Activated CD4-positive, alpha-beta memory T cell treated with anti-CD3 and anti-CD28 coated beads for 36 hours (primary cell): Measurements from ENCODE around the gene RFTN1. TPM values are rescaled to one million over a fixed set of nuclear protein-coding genes. Genes with fewer than 3 reads are reported as not detected.

Experiments
- CTCF ChIA-PET: fragments of 350-600 bp; sonication (Branson Sonifier 250); formaldehyde crosslinking; loops from one replicate; lab custom pipeline; 2021; ENCODE audit warnings: antibody characterized with exemption, inconsistent platforms; lab: Charles Lee
- POLR2A ChIA-PET: fragments of 350-600 bp; sonication (Branson Sonifier 250); formaldehyde crosslinking; loops from one replicate; lab custom pipeline; 2021; ENCODE audit warnings: antibody characterized with exemption; lab: Charles Lee
- DNase-seq: peaks from one replicate; pipeline ENCODE4 v3.0.0-alpha.2; 2020
- H3K27ac Mint-ChIP-seq: one replicate; pipeline ENCODE4 v1.8.0; 2021; ENCODE audit warnings: mixed read lengths
- H3K27me3 Mint-ChIP-seq: one replicate; pipeline ENCODE4 v1.8.0; 2021; ENCODE audit warnings: mixed read lengths
- H3K36me3 Mint-ChIP-seq: one replicate; pipeline ENCODE4 v1.8.0; 2021; ENCODE audit warnings: mixed read lengths
- H3K4me1 Mint-ChIP-seq: one replicate; pipeline ENCODE4 v1.8.0; 2021; ENCODE audit warnings: low read depth, mixed read lengths
- H3K4me3 Mint-ChIP-seq: one replicate; pipeline ENCODE4 v1.8.0; 2021; ENCODE audit warnings: mild to moderate bottlenecking, mixed read lengths
- H3K9me3 Mint-ChIP-seq: one replicate; pipeline ENCODE4 v1.8.0; 2021; ENCODE audit warnings: mixed read lengths
- intact Hi-C: fragments of 100-400 bp; cut with micrococcal nuclease; formaldehyde crosslinking; loops from one replicate; pipeline ENCODE4 v1.15.1; 2023
- total RNA-seq, 2 experiments: library from RNA; stranded (reverse); gene quantifications; one replicate each; pipeline ENCODE4 v1.2.3, GENCODE V29; 2021

The RFTN1 gene
- total RNA-seq, 2 experiments from 2014 or later: 104 to 106 TPM

DNA sequence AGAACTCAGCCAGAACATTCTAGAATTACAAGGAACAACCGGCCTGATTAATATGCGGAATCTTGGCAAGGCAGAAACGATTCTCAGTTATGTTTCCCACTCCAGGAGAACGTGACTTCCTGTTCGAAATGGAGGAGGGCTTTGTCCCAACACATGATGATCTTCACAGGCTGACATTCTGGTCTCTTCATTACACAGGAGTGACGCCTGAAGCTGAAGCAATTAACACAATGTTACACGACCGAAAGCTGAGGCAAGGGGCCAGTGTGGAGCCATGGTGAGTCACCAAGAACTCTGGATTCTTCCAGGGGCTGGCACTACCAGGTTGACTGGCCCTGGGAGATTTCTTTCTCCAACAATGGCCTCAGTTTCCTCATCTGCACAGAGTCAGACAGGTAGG is 40.9 kb downstream of the RFTN1 start:
- ChIA-PET POLR2A (no interaction called here), CTCF (interaction anchor here (1.0 kb wide), 1 partner anchor 153 kb away, joined by 3 read pairs; no protein-coding TSS in a partner anchor)
- Mint-ChIP-seq H3K4me3 (no peak overlapping the region), H3K27me3 (no peaks in the 10 kb centered on the region), H3K36me3 (peaks cover 63% of the 10 kb centered on the region), H3K9me3 (peaks cover 2% of the 10 kb centered on the region), H3K4me1 (peaks cover 46% of the 10 kb centered on the region), H3K27ac (no peak overlapping the region)
- DNase-seq: no peak
- intact Hi-C loops: no loop called here

DNA sequence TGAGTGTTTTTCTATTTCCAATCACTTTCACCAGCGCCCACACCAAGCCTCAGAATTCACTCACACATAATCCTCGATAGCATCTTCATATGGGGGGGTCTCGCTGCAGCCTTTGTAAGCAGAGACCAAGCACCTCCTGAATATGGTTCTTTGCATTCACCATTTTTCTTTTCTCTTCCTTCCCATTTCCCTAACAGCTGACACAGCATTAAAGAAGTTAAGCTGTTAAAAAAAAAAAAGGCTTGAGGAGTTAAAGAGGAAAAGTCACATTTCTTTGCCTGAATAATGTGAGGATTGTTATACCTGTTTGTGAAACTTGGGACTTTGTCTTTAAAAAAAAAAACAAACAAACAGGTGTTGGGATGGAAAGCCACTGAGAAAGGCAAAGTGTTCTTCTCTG is 41.6 kb downstream of the RFTN1 start:
- H3K27ac Mint-ChIP-seq: no peak overlapping the region
- CTCF ChIA-PET: interaction anchor here (1.0 kb wide), 1 partner anchor 152 kb away, joined by 3 read pairs; no protein-coding TSS in a partner anchor
- H3K27me3 Mint-ChIP-seq: no peaks in the 10 kb centered on the region
- no peak overlapping the region for H3K4me3 Mint-ChIP-seq
- H3K9me3 Mint-ChIP-seq: no peaks in the 10 kb centered on the region
- H3K36me3 Mint-ChIP-seq: peaks cover 65% of the 10 kb centered on the region
- H3K4me1 Mint-ChIP-seq: peaks cover 48% of the 10 kb centered on the region
- no peak for DNase-seq
- POLR2A ChIA-PET: no interaction called here
- intact Hi-C loops: no loop called here

DNA sequence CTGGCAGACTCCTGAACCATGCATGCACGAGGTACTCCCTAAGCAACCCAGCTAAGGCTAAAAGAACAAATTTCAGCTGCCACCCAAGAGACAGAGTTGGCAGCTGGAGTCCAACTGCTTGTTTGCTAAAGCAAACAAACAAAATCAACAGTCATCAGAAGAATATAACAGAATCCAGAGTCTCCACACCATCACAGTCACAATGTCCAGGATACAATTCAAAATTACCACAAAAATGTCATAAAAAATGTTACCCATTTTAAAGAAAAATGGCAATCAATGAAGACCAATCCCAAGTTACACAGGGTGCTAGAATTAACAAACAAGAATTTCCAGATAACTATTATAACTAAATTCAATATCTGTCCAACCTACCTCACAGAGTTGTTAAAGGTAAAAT is 42.9 kb downstream of the RFTN1 start:
- POLR2A ChIA-PET: no interaction called here
- Mint-ChIP-seq H3K4me1 (peaks cover 40% of the 10 kb centered on the region), H3K27me3 (no peaks in the 10 kb centered on the region)

DNA sequence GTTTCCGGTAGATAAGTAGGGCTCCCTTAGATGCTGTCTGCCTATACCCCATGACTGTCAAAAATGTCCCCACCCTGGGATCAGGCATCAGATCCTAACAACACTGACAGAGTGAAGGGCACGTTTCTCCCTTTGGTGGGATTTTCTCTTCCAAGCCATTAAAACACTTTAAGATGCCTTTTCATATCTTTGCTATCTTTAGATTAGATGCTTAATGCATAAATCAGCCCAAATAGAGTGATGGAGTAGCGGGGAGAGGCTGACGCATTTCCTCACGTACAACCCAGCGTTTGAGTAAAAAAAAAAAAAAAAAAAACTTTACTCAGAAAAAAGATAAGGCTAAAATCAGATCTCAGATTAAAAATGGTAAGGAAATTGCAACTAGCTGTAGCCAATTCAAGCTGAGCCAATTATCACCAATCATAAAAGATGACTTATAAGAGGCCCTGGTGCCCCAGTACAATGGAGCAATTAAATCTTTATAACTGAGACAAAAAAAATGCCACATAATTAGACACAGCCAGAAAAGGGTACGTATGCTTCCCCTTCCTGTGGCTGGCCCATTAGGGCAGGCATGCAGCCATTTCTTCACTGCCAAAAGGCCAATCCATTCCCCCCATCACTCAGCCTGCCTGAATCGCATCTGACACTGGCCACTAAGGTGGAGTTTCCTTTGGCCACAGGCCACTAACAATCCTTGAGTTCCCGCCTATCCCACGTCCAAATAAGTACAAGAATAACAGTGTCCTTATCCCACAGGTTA is 45.0 kb downstream of the RFTN1 start:
- Mint-ChIP-seq H3K9me3 (no peaks in the 10 kb centered on the region), H3K4me1 (peaks cover 50% of the 10 kb centered on the region), H3K27ac (peak overlapping the region; percentile 74), H3K27me3 (no peaks in the 10 kb centered on the region), H3K36me3 (peaks cover 46% of the 10 kb centered on the region), H3K4me3 (peak overlapping the region; percentile 17)
- DNase-seq: no peak
- POLR2A ChIA-PET: no interaction called here
- CTCF ChIA-PET: interaction anchor here (0.7 kb wide), 1 partner anchor 201 kb away, joined by 3 read pairs; no protein-coding TSS in a partner anchor
- intact Hi-C loops: loop anchor here (2.0 kb wide), 1 partner anchor 44 kb away; the partner anchor contains the start of gene RFTN1

More for the DNA sequence above, 42.9 kb downstream of the RFTN1 start:
- Mint-ChIP-seq H3K4me3 (no peak overlapping the region), H3K9me3 (no peaks in the 10 kb centered on the region), H3K36me3 (peaks cover 59% of the 10 kb centered on the region), H3K27ac (no peak overlapping the region)
- DNase-seq: no peak
- intact Hi-C loops: no loop called here
- CTCF ChIA-PET: no interaction called here

DNA sequence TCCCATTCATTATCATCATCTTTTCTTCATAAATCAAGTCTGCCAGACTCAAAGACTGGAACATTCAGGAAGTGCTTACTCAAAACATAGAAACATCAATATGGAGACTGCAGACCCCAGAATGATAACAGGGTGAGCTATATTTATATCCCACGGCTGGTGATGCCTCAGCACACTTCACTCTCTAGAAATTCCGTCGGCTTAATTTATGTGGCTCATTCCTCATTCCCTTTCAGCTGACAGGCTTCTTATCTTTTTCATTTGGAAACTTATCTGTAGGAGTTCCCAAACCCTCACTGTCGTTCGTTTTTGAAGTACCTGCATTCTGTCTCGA is 45.5 kb downstream of the RFTN1 start:
- H3K27ac Mint-ChIP-seq: peak overlapping the region; percentile 74
- H3K9me3 Mint-ChIP-seq: no peaks in the 10 kb centered on the region
- intact Hi-C loops: loop anchor here (2.0 kb wide), 1 partner anchor 45 kb away; the partner anchor contains the start of gene RFTN1
- CTCF ChIA-PET: interaction anchor here (0.7 kb wide), 1 partner anchor 200 kb away, joined by 3 read pairs; no protein-coding TSS in a partner anchor
- peaks cover 53% of the 10 kb centered on the region for H3K4me1 Mint-ChIP-seq
- H3K36me3 Mint-ChIP-seq: peaks cover 44% of the 10 kb centered on the region
- no peaks in the 10 kb centered on the region for H3K27me3 Mint-ChIP-seq
- POLR2A ChIA-PET: no interaction called here
- DNase-seq: no peak
- H3K4me3 Mint-ChIP-seq: peak overlapping the region; percentile 36

DNA sequence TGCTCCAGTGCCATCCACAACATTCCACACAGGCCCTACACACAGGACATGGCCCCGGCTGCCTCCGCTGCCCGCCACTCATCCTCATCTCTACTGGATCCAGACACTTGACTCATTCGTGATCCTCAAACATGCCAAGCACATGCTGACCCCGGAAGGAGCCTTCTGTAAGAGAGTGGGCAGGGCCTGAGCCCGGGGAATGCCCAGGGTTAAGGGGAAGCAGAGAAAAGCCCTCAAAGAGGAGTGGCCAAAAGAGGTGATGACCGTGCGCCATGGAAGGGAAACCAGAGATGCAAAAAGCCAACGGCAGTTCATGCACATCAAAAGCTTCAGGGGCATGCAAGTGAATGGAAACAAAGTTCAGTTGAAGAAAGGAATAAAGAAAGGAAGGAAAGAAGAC is 46.1 kb downstream of the RFTN1 start:
- Mint-ChIP-seq H3K4me3 (peak overlapping the region; percentile 36), H3K9me3 (no peaks in the 10 kb centered on the region), H3K36me3 (peaks cover 38% of the 10 kb centered on the region), H3K27ac (peak overlapping the region; percentile 74), H3K27me3 (no peaks in the 10 kb centered on the region), H3K4me1 (peaks cover 59% of the 10 kb centered on the region)
- intact Hi-C loops: no loop called here
- ChIA-PET POLR2A (no interaction called here), CTCF (interaction anchor here (0.7 to 1.3 kb wide), 2 partner anchors 19 to 200 kb away, joined by 3 read pairs; no protein-coding TSS in a partner anchor)
- peak; percentile 71 for DNase-seq

DNA sequence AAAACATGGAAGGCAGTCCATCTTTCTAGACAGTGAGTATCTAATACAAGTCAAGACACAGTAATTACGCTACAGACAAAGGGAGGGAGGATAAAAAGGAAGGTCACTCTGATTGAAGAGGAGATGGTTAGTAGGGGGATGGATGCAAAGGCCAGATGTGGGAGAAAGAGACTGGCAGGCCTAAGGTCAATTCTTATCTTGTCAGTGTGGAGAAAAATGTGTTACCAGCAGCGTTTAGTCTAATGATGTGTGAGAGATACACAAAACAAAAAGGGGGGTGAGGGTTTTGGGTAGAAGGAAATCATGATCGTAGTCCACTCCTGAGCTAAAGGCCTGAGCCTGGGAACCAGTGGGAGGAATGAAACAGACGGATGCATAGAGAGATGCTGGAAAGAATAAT is 46.7 kb downstream of the RFTN1 start:
- ChIA-PET POLR2A (no interaction called here), CTCF (interaction anchor here (1.3 kb wide), 1 partner anchor 19 kb away, joined by 3 read pairs; no protein-coding TSS in a partner anchor)
- H3K27ac Mint-ChIP-seq: peak overlapping the region; percentile 33
- intact Hi-C loops: no loop called here
- H3K36me3 Mint-ChIP-seq: peaks cover 32% of the 10 kb centered on the region
- DNase-seq: no peak
- no peak overlapping the region for H3K4me3 Mint-ChIP-seq
- no peaks in the 10 kb centered on the region for H3K27me3 Mint-ChIP-seq
- H3K4me1 Mint-ChIP-seq: peaks cover 62% of the 10 kb centered on the region
- no peaks in the 10 kb centered on the region for H3K9me3 Mint-ChIP-seq

DNA sequence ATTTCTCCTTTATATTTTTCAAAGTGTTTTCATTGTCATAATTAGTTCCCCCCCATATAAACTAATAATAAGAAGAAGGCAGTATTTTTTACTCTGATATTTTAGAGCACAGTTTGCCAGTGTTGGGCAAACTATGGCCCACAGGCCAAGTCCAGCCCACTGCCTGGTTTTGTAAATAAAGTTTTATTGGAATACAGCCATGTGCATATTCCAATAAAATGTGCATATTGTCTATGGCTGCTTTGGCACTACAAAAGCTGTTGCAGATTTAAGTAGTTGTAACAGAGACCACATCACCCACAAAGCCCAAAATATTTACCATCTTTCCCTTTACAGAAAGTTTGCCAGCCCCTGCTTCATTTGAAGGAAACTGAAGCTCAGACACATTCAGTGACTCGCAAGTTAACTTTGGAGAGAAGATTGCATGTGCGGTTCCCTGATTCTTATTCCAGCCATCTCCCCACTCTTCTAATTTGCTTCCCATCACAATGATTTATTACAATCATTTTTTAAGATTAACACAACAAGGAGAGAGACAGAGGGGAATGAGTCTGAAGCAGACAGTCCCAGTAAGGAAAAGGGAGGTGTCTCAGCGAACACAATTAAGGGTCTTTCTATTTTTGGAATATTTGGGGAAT is 48.9 kb downstream of the RFTN1 start:
- ChIA-PET POLR2A (no interaction called here), CTCF (no interaction called here)
- no peaks in the 10 kb centered on the region for H3K9me3 Mint-ChIP-seq
- intact Hi-C loops: loop anchor here (5.0 kb wide), 1 partner anchor 177 kb away; no protein-coding TSS in a partner anchor
- no peak overlapping the region for H3K4me3 Mint-ChIP-seq
- DNase-seq: no peak
- peaks cover 15% of the 10 kb centered on the region for H3K36me3 Mint-ChIP-seq
- peaks cover 60% of the 10 kb centered on the region for H3K4me1 Mint-ChIP-seq
- H3K27me3 Mint-ChIP-seq: no peaks in the 10 kb centered on the region
- H3K27ac Mint-ChIP-seq: no peak overlapping the region

DNA sequence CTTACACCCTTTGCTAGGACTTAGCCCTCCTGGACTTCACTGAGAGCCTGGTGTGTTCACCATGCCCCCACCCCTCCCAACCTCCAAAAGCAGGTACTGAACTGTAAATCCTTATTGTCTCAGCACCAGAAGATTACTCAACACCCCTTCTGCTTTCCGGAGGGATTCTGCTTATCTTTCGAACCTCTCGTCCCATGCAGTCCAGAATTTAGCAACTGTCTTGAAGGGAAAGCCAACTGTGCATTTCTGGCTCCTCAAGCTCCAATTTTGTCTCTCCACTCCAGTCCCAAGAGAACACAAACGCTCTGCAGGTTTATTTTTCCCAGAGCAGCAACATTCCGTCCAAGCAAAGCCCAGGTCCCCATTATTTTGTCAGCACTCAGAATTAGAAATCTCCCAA is 49.6 kb downstream of the RFTN1 start:
- Mint-ChIP-seq H3K36me3 (peaks cover 11% of the 10 kb centered on the region), H3K27me3 (no peaks in the 10 kb centered on the region), H3K27ac (no peak overlapping the region), H3K4me1 (peaks cover 53% of the 10 kb centered on the region), H3K4me3 (no peak overlapping the region), H3K9me3 (no peaks in the 10 kb centered on the region)
- no peak for DNase-seq
- intact Hi-C loops: loop anchor here (5.0 kb wide), 1 partner anchor 177 kb away; no protein-coding TSS in a partner anchor
- CTCF ChIA-PET: no interaction called here
- POLR2A ChIA-PET: no interaction called here

DNA sequence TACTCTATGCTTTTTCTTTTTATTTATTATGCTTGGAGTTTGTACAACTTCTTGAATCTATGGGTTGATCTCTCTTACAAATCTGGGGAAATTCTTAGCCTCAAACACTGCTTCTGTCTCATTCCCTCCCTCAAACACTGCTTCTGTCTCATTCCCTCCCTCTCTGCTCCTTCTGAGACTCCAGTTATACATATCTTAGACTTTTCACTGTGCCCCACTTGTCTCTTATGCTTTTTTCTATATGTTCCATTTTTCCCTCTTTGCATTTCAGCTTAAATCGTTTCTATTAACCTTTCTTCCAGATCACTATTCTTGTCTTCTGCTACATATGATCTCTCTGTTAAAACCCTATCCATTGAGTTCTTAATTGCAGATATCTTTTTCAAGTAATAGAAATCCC is 50.4 kb downstream of the RFTN1 start:
- no peaks in the 10 kb centered on the region for H3K27me3 Mint-ChIP-seq
- H3K36me3 Mint-ChIP-seq: peaks cover 15% of the 10 kb centered on the region
- POLR2A ChIA-PET: interaction anchor here (1.0 to 1.2 kb wide), 2 partner anchors 14 to 49 kb away, joined by 4 read pairs; no protein-coding TSS in a partner anchor
- peaks cover 49% of the 10 kb centered on the region for H3K4me1 Mint-ChIP-seq
- H3K9me3 Mint-ChIP-seq: no peaks in the 10 kb centered on the region
- CTCF ChIA-PET: no interaction called here
- H3K4me3 Mint-ChIP-seq: no peak overlapping the region
- H3K27ac Mint-ChIP-seq: peak overlapping the region; percentile 15
- intact Hi-C loops: loop anchor here (5.0 kb wide), 1 partner anchor 176 kb away; no protein-coding TSS in a partner anchor
- DNase-seq: no peak

DNA sequence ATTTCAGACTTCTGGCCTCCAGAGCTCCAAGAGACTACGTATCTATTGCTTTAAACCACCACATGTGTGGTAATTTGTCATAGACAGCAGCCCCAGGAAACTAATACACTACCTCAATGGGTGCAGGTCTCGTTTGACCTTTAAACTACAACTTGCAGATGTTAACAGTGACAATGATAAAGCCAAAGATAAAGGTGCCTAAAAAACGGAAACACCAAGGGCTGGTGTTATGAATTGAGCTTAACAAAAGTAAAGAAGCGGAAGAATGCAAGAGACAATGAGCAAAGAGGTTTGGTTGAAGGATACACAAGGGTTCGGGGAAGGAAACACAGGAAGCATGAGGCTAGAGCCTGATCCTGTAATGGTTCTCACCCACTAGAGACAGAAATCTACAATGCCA is 50.8 kb downstream of the RFTN1 start:
- DNase-seq: peak; percentile 33
- H3K4me3 Mint-ChIP-seq: no peak overlapping the region
- intact Hi-C loops: loop anchor here (5.0 kb wide), 1 partner anchor 175 kb away; no protein-coding TSS in a partner anchor
- no peaks in the 10 kb centered on the region for H3K27me3 Mint-ChIP-seq
- H3K9me3 Mint-ChIP-seq: no peaks in the 10 kb centered on the region
- CTCF ChIA-PET: no interaction called here
- H3K4me1 Mint-ChIP-seq: peaks cover 48% of the 10 kb centered on the region
- peaks cover 19% of the 10 kb centered on the region for H3K36me3 Mint-ChIP-seq
- POLR2A ChIA-PET: interaction anchor here (1.0 to 1.2 kb wide), 2 partner anchors 14 to 49 kb away, joined by 4 read pairs; no protein-coding TSS in a partner anchor
- H3K27ac Mint-ChIP-seq: peak overlapping the region; percentile 64
